ENCODE results near the gene TRERF1. TPM values are rescaled to one million over a fixed set of nuclear protein-coding genes. Genes with fewer than 3 reads are reported as not detected.
A peak's percentile ranks its signal among the peaks of the same experiment; 100 is the strongest.

Gene TRERF1
- total RNA-seq, 6 experiments from 2014 or later: 10.5 to 16.4 (median 15.2) TPM

GRCh38 chr6:42249279-42249678 is 202.4 kb downstream of the TRERF1 start:
- Mint-ChIP-seq H3K9me3 (no peaks in the 10 kb centered on the region), H3K4me1 (ENCODE audit: low read depth) (peaks cover 45% of the 10 kb centered on the region), H3K27ac (no peak overlapping the region; the same call in 1 of the 2 replicates), H3K36me3 (ENCODE audit: low read depth) (peaks cover 62% of the 10 kb centered on the region), H3K27me3 (ENCODE audit: insufficient read depth) (no peaks in the 10 kb centered on the region; the same call in 1 of the 2 replicates), H3K4me3 (no peak overlapping the region)
- TF ChIP-seq CTCF (IDR thresholded peaks at IDR 0.05): no peak
- DNase-seq: no peak

GRCh38 chr6:42243046-42243445 is 208.7 kb downstream of the TRERF1 start:
- DNase-seq: no peak
- peaks cover 36% of the 10 kb centered on the region for H3K4me1 Mint-ChIP-seq (ENCODE audit: low read depth)
- H3K9me3 Mint-ChIP-seq: no peaks in the 10 kb centered on the region
- H3K27me3 Mint-ChIP-seq (ENCODE audit: insufficient read depth): no peaks in the 10 kb centered on the region; the same call in none of the 2 replicates
- no peak for TF ChIP-seq CTCF (IDR thresholded peaks at IDR 0.05)
- H3K4me3 Mint-ChIP-seq: no peak overlapping the region
- peaks cover 36% of the 10 kb centered on the region for H3K36me3 Mint-ChIP-seq (ENCODE audit: low read depth)
- no peak overlapping the region for H3K27ac Mint-ChIP-seq

- no peak for TF ChIP-seq CTCF (IDR thresholded peaks at IDR 0.05)
- Mint-ChIP-seq H3K27ac (no peak overlapping the region), H3K4me1 (ENCODE audit: low read depth) (peaks cover 36% of the 10 kb centered on the region), H3K4me3 (no peak overlapping the region), H3K9me3 (no peaks in the 10 kb centered on the region), H3K27me3 (ENCODE audit: insufficient read depth) (no peaks in the 10 kb centered on the region; the same call in none of the 2 replicates), H3K36me3 (ENCODE audit: low read depth) (peaks cover 37% of the 10 kb centered on the region)
- DNase-seq: no peak
Observed at GRCh38 chr6:42241915-42242314, 209.8 kb downstream of the TRERF1 start.

GRCh38 chr6:42239736-42240375 is 211.9 kb downstream of the TRERF1 start:
- H3K27ac Mint-ChIP-seq: peak overlapping the region; percentile 87
- peak; percentile 52 for DNase-seq

GRCh38 chr6:42239333-42239732 is 212.4 kb downstream of the TRERF1 start:
- Mint-ChIP-seq H3K36me3 (ENCODE audit: low read depth) (peaks cover 36% of the 10 kb centered on the region), H3K27me3 (ENCODE audit: insufficient read depth) (no peaks in the 10 kb centered on the region; the same call in none of the 2 replicates), H3K4me1 (ENCODE audit: low read depth) (peaks cover 34% of the 10 kb centered on the region), H3K27ac (peak overlapping the region; percentile 87), H3K4me3 (peak overlapping the region; percentile 28), H3K9me3 (no peaks in the 10 kb centered on the region)
- DNase-seq: no peak
- no peak for TF ChIP-seq CTCF (IDR thresholded peaks at IDR 0.05)

More at GRCh38 chr6:42239736-42240375, 211.9 kb downstream of the TRERF1 start:
- Mint-ChIP-seq H3K27me3 (ENCODE audit: insufficient read depth) (no peaks in the 10 kb centered on the region; the same call in none of the 2 replicates), H3K4me1 (ENCODE audit: low read depth) (peaks cover 34% of the 10 kb centered on the region), H3K36me3 (ENCODE audit: low read depth) (peaks cover 40% of the 10 kb centered on the region), H3K9me3 (no peaks in the 10 kb centered on the region), H3K4me3 (peak overlapping the region; percentile 28)
- no peak for TF ChIP-seq CTCF (IDR thresholded peaks at IDR 0.05)

Data from HFFc6 (cell line).